Measurements from ENCODE around the gene MAP3K1.

GRCh38 chr5:56893251-56893951, 78.1 kb downstream of the MAP3K1 start:
- TF ChIP-seq, protein P1, sequence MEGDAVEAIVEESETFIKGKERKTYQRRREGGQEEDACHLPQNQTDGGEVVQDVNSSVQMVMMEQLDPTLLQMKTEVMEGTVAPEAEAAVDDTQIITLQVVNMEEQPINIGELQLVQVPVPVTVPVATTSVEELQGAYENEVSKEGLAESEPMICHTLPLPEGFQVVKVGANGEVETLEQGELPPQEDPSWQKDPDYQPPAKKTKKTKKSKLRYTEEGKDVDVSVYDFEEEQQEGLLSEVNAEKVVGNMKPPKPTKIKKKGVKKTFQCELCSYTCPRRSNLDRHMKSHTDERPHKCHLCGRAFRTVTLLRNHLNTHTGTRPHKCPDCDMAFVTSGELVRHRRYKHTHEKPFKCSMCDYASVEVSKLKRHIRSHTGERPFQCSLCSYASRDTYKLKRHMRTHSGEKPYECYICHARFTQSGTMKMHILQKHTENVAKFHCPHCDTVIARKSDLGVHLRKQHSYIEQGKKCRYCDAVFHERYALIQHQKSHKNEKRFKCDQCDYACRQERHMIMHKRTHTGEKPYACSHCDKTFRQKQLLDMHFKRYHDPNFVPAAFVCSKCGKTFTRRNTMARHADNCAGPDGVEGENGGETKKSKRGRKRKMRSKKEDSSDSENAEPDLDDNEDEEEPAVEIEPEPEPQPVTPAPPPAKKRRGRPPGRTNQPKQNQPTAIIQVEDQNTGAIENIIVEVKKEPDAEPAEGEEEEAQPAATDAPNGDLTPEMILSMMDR (IDR thresholded peaks at IDR 0.05; ENCODE audit: insufficient read depth, low read depth, low read length): no peak
- TF ChIP-seq EZH2 (IDR thresholded peaks at IDR 0.05; ENCODE audit: insufficient read depth, low read length): no peak

Measured in astrocyte (in vitro differentiated cells and primary cell).